GM11168 (cell line): ENCODE data around the gene HOXC12.

Experiments
- in situ Hi-C: fragments of 300-500 bp; cut with MboI; formaldehyde crosslinking; loops from one replicate; pipeline ENCODE4 v1.12.0; 2022; ENCODE audit warnings: low sequenced_read_pairs; ENCODE audit not compliant: unreplicated experiment

HOXC12 gene

GRCh38 chr12:53953831-53954693, 641 bp upstream of the HOXC12 start:
- in situ Hi-C loops: no loop called here

- in situ Hi-C loops: no loop called here
Observed at GRCh38 chr12:53955036-53955775, 503 bp downstream of the HOXC12 start.

DNA sequence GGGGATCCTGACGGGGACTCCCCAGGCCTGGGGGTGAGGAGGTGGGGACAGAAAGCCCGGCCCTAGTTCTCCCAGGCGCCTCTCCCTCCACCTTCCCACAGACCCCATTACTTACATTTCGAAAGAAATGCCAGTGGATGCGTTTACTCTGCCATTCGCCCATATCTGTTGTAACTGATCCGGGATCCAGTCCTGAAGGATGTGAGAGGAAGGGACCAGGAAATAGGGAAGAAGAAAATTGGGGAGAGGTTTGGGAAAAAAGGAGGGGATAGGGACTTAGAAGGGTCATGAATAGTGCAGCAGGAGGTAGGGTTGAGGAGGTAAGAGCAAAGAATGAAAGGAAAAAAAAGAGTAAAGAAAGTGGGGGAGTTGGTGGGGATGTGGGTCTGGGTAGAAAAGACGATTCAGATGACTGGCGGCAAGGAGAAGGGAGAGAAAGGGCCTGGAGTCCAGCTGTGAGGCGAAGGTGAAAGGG, 1.1 kb downstream of the HOXC12 start:
- in situ Hi-C loops: no loop called here

GRCh38 chr12:53956251-53956887, 1.7 kb downstream of the HOXC12 start:
- in situ Hi-C loops: no loop called here

GRCh38 chr12:53956914-53957536, 2.3 kb downstream of the HOXC12 start:
- in situ Hi-C loops: no loop called here

GRCh38 chr12:53958128-53958527, 3.4 kb downstream of the HOXC12 start:
- in situ Hi-C loops: no loop called here

DNA sequence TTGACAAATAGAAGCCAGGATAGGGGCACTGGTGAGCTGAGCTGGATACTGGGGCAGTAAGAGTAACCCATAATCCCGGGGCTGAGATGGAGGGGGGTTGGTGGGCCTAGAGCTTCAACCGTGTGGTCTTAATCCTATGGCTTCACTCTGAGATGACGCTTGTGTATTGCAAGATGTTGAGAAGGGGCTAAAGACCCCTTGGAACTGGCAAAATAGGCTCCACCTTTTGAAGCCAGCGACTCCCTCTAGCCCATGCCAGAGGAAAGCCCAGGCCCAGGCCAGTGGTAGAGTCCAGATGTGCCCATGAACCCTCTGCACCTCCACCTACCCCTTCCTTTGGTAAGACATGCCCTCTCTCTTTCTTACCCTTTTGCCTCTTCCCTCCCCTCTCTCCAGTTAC, 4.6 kb downstream of the HOXC12 start:
- in situ Hi-C loops: no loop called here

DNA sequence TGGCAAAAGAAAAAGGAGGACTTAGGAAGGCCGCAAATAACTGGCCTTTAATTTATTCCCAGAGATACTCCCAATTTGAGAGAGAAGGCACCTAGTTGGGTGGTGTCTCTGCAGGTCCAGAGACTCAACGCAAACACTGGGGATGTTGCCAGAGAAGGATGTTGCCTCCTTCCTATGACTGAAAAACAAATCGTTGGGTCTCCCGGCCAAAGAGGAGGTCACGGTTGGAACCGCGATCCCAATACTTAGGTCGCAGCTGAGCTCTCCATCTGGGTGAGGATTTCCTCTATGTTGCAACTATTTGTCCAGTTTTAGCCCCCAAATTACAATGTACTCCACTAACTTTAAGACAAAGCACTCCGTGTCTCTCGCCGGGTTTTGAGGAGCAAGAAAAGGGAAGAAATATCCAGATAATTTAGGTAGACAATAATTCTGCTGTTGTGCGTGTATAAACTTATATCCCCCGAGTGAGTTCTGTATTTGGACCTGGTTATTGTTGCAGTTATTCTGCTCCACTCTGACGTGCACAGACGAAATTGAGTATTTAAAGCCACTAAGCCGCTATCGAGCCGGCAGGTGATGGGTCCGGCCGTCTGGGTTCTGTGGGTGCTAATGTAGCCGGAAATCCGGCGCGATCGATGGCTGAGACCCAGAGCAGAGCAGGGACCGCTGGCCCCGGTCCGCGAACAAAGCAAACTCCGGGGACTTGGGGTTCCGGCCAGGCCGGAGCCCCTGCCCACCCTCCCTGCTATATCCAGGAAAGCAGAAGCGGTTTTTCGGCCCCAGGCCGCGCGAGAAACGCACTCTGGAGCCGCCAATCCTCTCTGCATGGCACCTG, 5.7 kb downstream of the HOXC12 start:
- in situ Hi-C loops: no loop called here

DNA sequence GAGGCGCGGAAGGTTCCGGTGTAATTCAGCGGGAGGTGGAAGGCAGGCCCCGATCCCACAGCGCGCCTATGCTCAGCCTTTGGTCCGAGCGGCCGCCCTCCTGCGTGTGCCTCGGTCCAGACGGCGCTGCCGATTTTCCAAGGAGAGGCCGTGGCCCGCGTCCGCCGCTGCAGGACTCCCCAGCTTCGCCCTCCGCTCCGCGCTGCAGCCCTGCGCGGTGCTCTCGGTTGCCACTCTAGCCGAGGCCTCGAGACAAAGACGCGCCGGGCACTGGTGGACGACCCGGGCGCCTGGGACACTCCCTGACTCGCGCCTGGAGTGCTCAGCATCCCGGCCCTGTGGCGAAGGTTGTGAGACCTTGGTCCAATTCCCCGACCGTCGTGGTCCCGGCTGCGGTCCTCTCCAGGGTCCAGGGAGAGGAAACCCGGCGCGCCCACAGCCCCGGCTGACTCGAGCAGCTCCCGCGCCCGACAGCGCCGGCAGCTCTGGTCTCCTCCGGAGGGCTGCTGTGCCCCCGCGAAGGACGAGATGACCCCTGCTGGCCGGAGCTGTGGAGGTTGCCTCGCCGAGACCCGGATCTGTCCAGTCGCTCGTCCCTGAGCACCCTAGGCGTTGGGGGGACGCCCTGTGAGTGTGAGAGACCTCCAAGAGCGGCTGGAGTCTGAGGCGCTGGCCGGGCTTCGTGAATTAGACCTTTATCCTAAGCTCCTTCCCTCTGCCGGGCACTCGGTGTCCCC, 6.5 kb downstream of the HOXC12 start:
- in situ Hi-C loops: no loop called here

DNA sequence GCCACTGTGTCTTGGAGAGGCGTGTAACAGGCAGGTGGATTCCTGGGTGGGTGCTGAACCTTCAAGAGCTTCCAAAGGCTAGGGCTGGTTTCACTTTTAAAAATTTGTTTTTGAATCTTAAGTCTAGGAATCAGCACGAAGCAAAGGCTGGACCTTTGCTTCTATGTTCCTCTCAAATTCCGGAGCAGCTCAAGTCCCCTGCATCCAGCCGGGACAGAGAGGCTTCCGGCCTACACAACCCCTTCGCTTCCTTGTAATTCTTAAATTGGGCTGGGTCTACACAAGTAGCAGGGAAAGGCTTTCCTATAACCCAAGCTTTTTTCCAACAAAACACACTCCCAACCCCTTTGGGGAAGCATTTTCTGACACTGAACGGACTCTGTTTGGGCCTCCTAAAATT, 8.3 kb downstream of the HOXC12 start:
- in situ Hi-C loops: no loop called here

- in situ Hi-C loops: no loop called here
Observed at GRCh38 chr12:53963434-53964314, 9.0 kb downstream of the HOXC12 start.

DNA sequence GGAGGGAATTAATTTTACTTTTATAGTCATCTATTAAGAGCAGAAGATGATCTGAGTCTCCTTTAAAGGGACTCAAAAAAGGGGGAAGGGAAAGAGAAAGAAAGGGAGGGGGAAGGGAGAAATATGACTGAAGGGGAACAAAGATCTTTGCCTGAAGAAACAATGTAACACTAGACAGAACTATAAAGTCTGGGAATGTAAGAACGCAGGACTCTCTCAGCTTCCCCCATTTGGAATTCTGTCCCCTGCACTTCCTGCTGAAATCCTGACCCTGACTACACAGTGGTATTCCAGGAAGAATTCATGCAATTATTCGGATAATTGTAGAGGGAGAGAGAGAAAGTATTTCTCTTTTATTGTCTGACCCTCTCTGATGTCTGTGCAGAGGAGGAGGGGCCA, 9.6 kb downstream of the HOXC12 start:
- in situ Hi-C loops: no loop called here

GRCh38 chr12:53965281-53966084, 10.8 kb downstream of the HOXC12 start:
- in situ Hi-C loops: no loop called here

- in situ Hi-C loops: no loop called here
Observed at GRCh38 chr12:53966085-53966384, 11.3 kb downstream of the HOXC12 start.

GRCh38 chr12:53966385-53967133, 11.9 kb downstream of the HOXC12 start:
- in situ Hi-C loops: no loop called here

- in situ Hi-C loops: no loop called here
Observed at GRCh38 chr12:53967421-53967925, 12.8 kb downstream of the HOXC12 start.
